ENCODE data around the gene TMEM178B.

The TMEM178B gene

GRCh38 chr7:141234335-141235105 lies 160.7 kb downstream of the TMEM178B start:
- H3K9ac ChIP-seq (ENCODE audit: low read depth, low read length) = no peak overlapping the region
- H3K9me3 ChIP-seq (replicated peaks; ENCODE audit: low read length) = no peaks in the 10 kb centered on the region
- no peak overlapping the region for H3K4me2 ChIP-seq (ENCODE audit: low read length)
- H3K36me3 ChIP-seq (ENCODE audit: insufficient read depth, low read length) = no peaks in the 10 kb centered on the region
- H3K27me3 ChIP-seq (ENCODE audit: control insufficient read depth, insufficient read depth, low read length) = no peaks in the 10 kb centered on the region
- H3K4me1 ChIP-seq (ENCODE audit: control insufficient read depth, insufficient read depth, low read length) = no peaks in the 10 kb centered on the region
- no peak overlapping the region for H3K4me3 ChIP-seq (ENCODE audit: low read length)

- Histone ChIP-seq H3K4me3 (ENCODE audit: low read length) (no peak overlapping the region), H3K4me2 (ENCODE audit: low read length) (no peak overlapping the region), H3K36me3 (ENCODE audit: insufficient read depth, low read length) (no peaks in the 10 kb centered on the region), H3K9me3 (replicated peaks; ENCODE audit: low read length) (no peaks in the 10 kb centered on the region), H3K27me3 (ENCODE audit: control insufficient read depth, insufficient read depth, low read length) (no peaks in the 10 kb centered on the region), H3K9ac (ENCODE audit: low read depth, low read length) (no peak overlapping the region), H3K4me1 (ENCODE audit: control insufficient read depth, insufficient read depth, low read length) (no peaks in the 10 kb centered on the region)
Observed at GRCh38 chr7:141235656-141236055, 161.8 kb downstream of the TMEM178B start.

- Histone ChIP-seq H3K4me3 (ENCODE audit: low read length) (no peak overlapping the region), H3K4me1 (ENCODE audit: control insufficient read depth, insufficient read depth, low read length) (no peaks in the 10 kb centered on the region), H3K27me3 (ENCODE audit: control insufficient read depth, insufficient read depth, low read length) (no peaks in the 10 kb centered on the region), H3K36me3 (ENCODE audit: insufficient read depth, low read length) (no peaks in the 10 kb centered on the region), H3K9ac (ENCODE audit: low read depth, low read length) (no peak overlapping the region), H3K4me2 (ENCODE audit: low read length) (no peak overlapping the region), H3K9me3 (replicated peaks; ENCODE audit: low read length) (no peaks in the 10 kb centered on the region)
Observed at GRCh38 chr7:141238596-141239243, 164.9 kb downstream of the TMEM178B start.

GRCh38 chr7:141239661-141240060 lies 165.8 kb downstream of the TMEM178B start:
- Histone ChIP-seq H3K4me1 (ENCODE audit: control insufficient read depth, insufficient read depth, low read length) (no peaks in the 10 kb centered on the region), H3K4me3 (ENCODE audit: low read length) (no peak overlapping the region), H3K4me2 (ENCODE audit: low read length) (no peak overlapping the region), H3K9ac (ENCODE audit: low read depth, low read length) (no peak overlapping the region), H3K9me3 (replicated peaks; ENCODE audit: low read length) (no peaks in the 10 kb centered on the region), H3K27me3 (ENCODE audit: control insufficient read depth, insufficient read depth, low read length) (no peaks in the 10 kb centered on the region), H3K36me3 (ENCODE audit: insufficient read depth, low read length) (no peaks in the 10 kb centered on the region)

GRCh38 chr7:141242568-141242967 lies 168.7 kb downstream of the TMEM178B start:
- H3K27me3 ChIP-seq (ENCODE audit: control insufficient read depth, insufficient read depth, low read length) = no peaks in the 10 kb centered on the region
- H3K4me3 ChIP-seq (ENCODE audit: low read length) = no peak overlapping the region
- no peak overlapping the region for H3K4me2 ChIP-seq (ENCODE audit: low read length)
- no peaks in the 10 kb centered on the region for H3K9me3 ChIP-seq (replicated peaks; ENCODE audit: low read length)
- H3K36me3 ChIP-seq (ENCODE audit: insufficient read depth, low read length) = no peaks in the 10 kb centered on the region
- no peaks in the 10 kb centered on the region for H3K4me1 ChIP-seq (ENCODE audit: control insufficient read depth, insufficient read depth, low read length)
- no peak overlapping the region for H3K9ac ChIP-seq (ENCODE audit: low read depth, low read length)

GRCh38 chr7:141243368-141243767 lies 169.5 kb downstream of the TMEM178B start:
- H3K9me3 ChIP-seq (replicated peaks; ENCODE audit: low read length) = no peaks in the 10 kb centered on the region
- H3K9ac ChIP-seq (ENCODE audit: low read depth, low read length) = no peak overlapping the region
- no peaks in the 10 kb centered on the region for H3K36me3 ChIP-seq (ENCODE audit: insufficient read depth, low read length)
- no peaks in the 10 kb centered on the region for H3K4me1 ChIP-seq (ENCODE audit: control insufficient read depth, insufficient read depth, low read length)
- H3K4me3 ChIP-seq (ENCODE audit: low read length) = no peak overlapping the region
- H3K4me2 ChIP-seq (ENCODE audit: low read length) = no peak overlapping the region
- H3K27me3 ChIP-seq (ENCODE audit: control insufficient read depth, insufficient read depth, low read length) = no peaks in the 10 kb centered on the region

- H3K4me1 ChIP-seq (ENCODE audit: control insufficient read depth, insufficient read depth, low read length) = no peaks in the 10 kb centered on the region
- no peak overlapping the region for H3K4me3 ChIP-seq (ENCODE audit: low read length)
- no peak overlapping the region for H3K4me2 ChIP-seq (ENCODE audit: low read length)
- no peak overlapping the region for H3K9ac ChIP-seq (ENCODE audit: low read depth, low read length)
- H3K36me3 ChIP-seq (ENCODE audit: insufficient read depth, low read length) = no peaks in the 10 kb centered on the region
- H3K9me3 ChIP-seq (replicated peaks; ENCODE audit: low read length) = no peaks in the 10 kb centered on the region
- H3K27me3 ChIP-seq (ENCODE audit: control insufficient read depth, insufficient read depth, low read length) = no peaks in the 10 kb centered on the region
Observed at GRCh38 chr7:141244435-141244834, 170.6 kb downstream of the TMEM178B start.

- no peak overlapping the region for H3K4me2 ChIP-seq (ENCODE audit: low read length)
- no peaks in the 10 kb centered on the region for H3K27me3 ChIP-seq (ENCODE audit: control insufficient read depth, insufficient read depth, low read length)
- H3K4me3 ChIP-seq (ENCODE audit: low read length) = no peak overlapping the region
- H3K9ac ChIP-seq (ENCODE audit: low read depth, low read length) = no peak overlapping the region
- no peaks in the 10 kb centered on the region for H3K4me1 ChIP-seq (ENCODE audit: control insufficient read depth, insufficient read depth, low read length)
- no peaks in the 10 kb centered on the region for H3K36me3 ChIP-seq (ENCODE audit: insufficient read depth, low read length)
- H3K9me3 ChIP-seq (replicated peaks; ENCODE audit: low read length) = no peaks in the 10 kb centered on the region
Observed at GRCh38 chr7:141246426-141246825, 172.6 kb downstream of the TMEM178B start.

GRCh38 chr7:141251180-141251579 lies 177.3 kb downstream of the TMEM178B start:
- Histone ChIP-seq H3K36me3 (ENCODE audit: insufficient read depth, low read length) (no peaks in the 10 kb centered on the region), H3K4me1 (ENCODE audit: control insufficient read depth, insufficient read depth, low read length) (no peaks in the 10 kb centered on the region), H3K4me2 (ENCODE audit: low read length) (no peak overlapping the region), H3K27me3 (ENCODE audit: control insufficient read depth, insufficient read depth, low read length) (no peaks in the 10 kb centered on the region), H3K4me3 (ENCODE audit: low read length) (no peak overlapping the region), H3K9me3 (replicated peaks; ENCODE audit: low read length) (no peaks in the 10 kb centered on the region), H3K9ac (ENCODE audit: low read depth, low read length) (no peak overlapping the region)

GRCh38 chr7:141251957-141252356 lies 178.1 kb downstream of the TMEM178B start:
- no peaks in the 10 kb centered on the region for H3K36me3 ChIP-seq (ENCODE audit: insufficient read depth, low read length)
- H3K9ac ChIP-seq (ENCODE audit: low read depth, low read length) = no peak overlapping the region
- H3K4me2 ChIP-seq (ENCODE audit: low read length) = no peak overlapping the region
- H3K4me1 ChIP-seq (ENCODE audit: control insufficient read depth, insufficient read depth, low read length) = no peaks in the 10 kb centered on the region
- H3K9me3 ChIP-seq (replicated peaks; ENCODE audit: low read length) = no peaks in the 10 kb centered on the region
- H3K27me3 ChIP-seq (ENCODE audit: control insufficient read depth, insufficient read depth, low read length) = no peaks in the 10 kb centered on the region
- H3K4me3 ChIP-seq (ENCODE audit: low read length) = no peak overlapping the region

- H3K9me3 ChIP-seq (replicated peaks; ENCODE audit: low read length) = no peaks in the 10 kb centered on the region
- no peak overlapping the region for H3K9ac ChIP-seq (ENCODE audit: low read depth, low read length)
- H3K4me1 ChIP-seq (ENCODE audit: control insufficient read depth, insufficient read depth, low read length) = no peaks in the 10 kb centered on the region
- no peaks in the 10 kb centered on the region for H3K36me3 ChIP-seq (ENCODE audit: insufficient read depth, low read length)
- no peak overlapping the region for H3K4me2 ChIP-seq (ENCODE audit: low read length)
- no peaks in the 10 kb centered on the region for H3K27me3 ChIP-seq (ENCODE audit: control insufficient read depth, insufficient read depth, low read length)
- no peak overlapping the region for H3K4me3 ChIP-seq (ENCODE audit: low read length)
Observed at GRCh38 chr7:141257597-141257996, 183.7 kb downstream of the TMEM178B start.

GRCh38 chr7:141258559-141258958 lies 184.7 kb downstream of the TMEM178B start:
- H3K4me1 ChIP-seq (ENCODE audit: control insufficient read depth, insufficient read depth, low read length) = no peaks in the 10 kb centered on the region
- H3K4me3 ChIP-seq (ENCODE audit: low read length) = no peak overlapping the region
- no peaks in the 10 kb centered on the region for H3K9me3 ChIP-seq (replicated peaks; ENCODE audit: low read length)
- no peaks in the 10 kb centered on the region for H3K27me3 ChIP-seq (ENCODE audit: control insufficient read depth, insufficient read depth, low read length)
- H3K9ac ChIP-seq (ENCODE audit: low read depth, low read length) = no peak overlapping the region
- no peak overlapping the region for H3K4me2 ChIP-seq (ENCODE audit: low read length)
- H3K36me3 ChIP-seq (ENCODE audit: insufficient read depth, low read length) = no peaks in the 10 kb centered on the region

Data from skeletal muscle satellite cell (primary cell).